Gastrocnemius medialis (tissue), 4 donors: ENCODE measurements around the gene EEF1A2. TPM values are rescaled to one million over a fixed set of nuclear protein-coding genes. Genes with fewer than 3 reads are reported as not detected.

Experiments used
- ATAC-seq, 2 donors: fragments of 150-250 bp; one replicate each; pipeline ENCODE4 v1.9.1; 2016
- DNase-seq, 2 donors: peaks; one replicate each; pipeline ENCODE4 v3.0.0-alpha.2; 2019
- H3K27ac ChIP-seq, 4 donors: fragments of 200-600 bp; sonication (generic); 1 replicate in 1 of 4; 2 replicates in 3 of 4; pipeline ENCODE4 v1.5.1; 2016 to 2018; ENCODE audit warnings: mild to moderate bottlenecking in 2 of 4, moderate library complexity in 1 of 4
- H3K27me3 ChIP-seq, 3 donors: fragments of 200-600 bp; sonication (generic) in 2 of 3; 1 replicate in 1 of 3; 2 replicates in 2 of 3; pipeline versions ENCODE4 v1.5.1 to v1.6.0; 2016 to 2019; ENCODE audit warnings: mild to moderate bottlenecking in 1 of 3, moderate library complexity in 1 of 3
- H3K36me3 ChIP-seq, 2 donors: fragments of 200-600 bp; sonication (generic) in 1 of 2; one replicate each; pipeline ENCODE4 v1.5.1; 2017 to 2018
- H3K4me1 ChIP-seq, 2 donors: fragments of 200-600 bp; sonication (generic) in 1 of 2; one replicate each; pipeline ENCODE4 v1.5.1; 2016 to 2017; ENCODE audit warnings: mild to moderate bottlenecking in 2 of 2
- H3K4me3 ChIP-seq, 4 donors: fragments of 200-600 bp; sonication (generic) in 3 of 4; 1 replicate in 1 of 4; 2 replicates in 3 of 4; pipeline ENCODE4 v1.5.1; 2016 to 2019; ENCODE audit warnings: mild to moderate bottlenecking in 2 of 4
- H3K9me3 ChIP-seq, 3 donors: fragments of 200-600 bp; sonication (generic) in 2 of 3; 1 replicate in 1 of 3; 2 replicates in 2 of 3; pipeline ENCODE4 v1.5.1; 2016 to 2019
- POLR2A ChIP-seq, 2 donors: fragments of 450-650 bp; IDR thresholded peaks; one replicate each; pipeline ENCODE4 v1.6.1; 2017; ENCODE audit warnings: antibody characterized with exemption in 2 of 2, mild to moderate bottlenecking in 2 of 2, moderate library complexity in 2 of 2
- in situ Hi-C, 4 donors: fragments of 200-750 bp; cut with MboI; loops; one replicate each; pipeline versions ENCODE4 v1.15.0 to v1.8.0; 2017; ENCODE audit warnings: low sequenced_read_pairs in 4 of 4
- intact Hi-C: fragments of 100-400 bp; cut with DNase I; formaldehyde crosslinking; loops from one replicate; pipeline ENCODE4 v1.15.1; 2023; ENCODE audit warnings: low total_unique reads
- total RNA-seq, 4 donors: library from RNA; depleted of rRNA; stranded (reverse); fragments of >200 nt; gene quantifications; one replicate each; pipeline versions ENCODE4 v1.1.0 to v1.2.3, GENCODE V29; 2016
- TF ChIP-seq, protein P1 (sequence below), 5 experiments: fragments of 450-650 bp in 3 of 5; fragments of 200-600 bp in 2 of 5; sonication (generic) in 2 of 5; IDR thresholded peaks in 4 of 5; conservative IDR thresholded peaks in 1 of 5; 1 replicate in 4 of 5; 2 replicates in 1 of 5; pipeline ENCODE4 v1.5.1; 2016 to 2019; ENCODE audit warnings: antibody characterized with exemption in 5 of 5, mild to moderate bottlenecking in 3 of 5, moderate library complexity in 3 of 5

EEF1A2 gene
- total RNA-seq, 4 donors from 2014 or later: 1,736 to 2,603 (median 2,395) TPM

- in situ Hi-C loops: loop anchor here in 1 of 4 donors (25.0 kb wide), 1 partner anchor 107 kb away; the partner anchor contains the start of gene GMEB2
- no peak for DNase-seq
Observed at GRCh38 chr20:63529861-63530787, 31.2 kb upstream of the EEF1A2 start.

DNA sequence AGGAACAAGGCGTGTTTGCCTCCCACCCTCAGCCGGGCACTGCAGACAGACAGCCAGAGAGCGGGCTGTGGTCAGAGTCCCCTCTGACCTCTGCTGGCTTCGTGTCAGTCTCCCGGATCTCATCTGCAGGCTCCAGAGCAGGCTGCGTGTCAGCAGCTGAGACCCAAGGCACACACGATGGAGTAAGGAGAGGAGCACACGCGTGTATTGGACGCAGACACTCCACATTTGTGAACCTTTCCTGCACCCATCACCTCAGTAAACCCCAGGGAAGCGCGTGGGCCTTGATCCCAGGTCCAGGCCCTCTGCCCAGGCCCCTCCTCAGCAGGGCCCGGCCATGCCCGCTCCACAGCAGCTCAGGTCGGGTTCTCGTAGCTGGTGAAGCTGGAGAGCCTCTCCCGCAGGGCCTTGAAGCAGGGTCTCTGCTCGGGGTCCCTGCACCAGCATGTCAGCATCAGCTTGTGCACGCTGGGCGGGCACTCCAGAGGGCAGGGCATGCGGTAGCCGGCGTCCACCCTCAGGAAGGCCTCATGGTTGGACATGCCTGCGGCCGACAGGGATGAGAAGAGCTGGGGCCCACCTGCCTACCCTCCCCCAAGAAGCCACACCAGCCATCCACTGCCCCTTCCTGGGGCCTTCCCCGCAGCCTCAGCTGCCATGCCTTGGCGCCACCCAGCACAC, 30.4 kb upstream of the EEF1A2 start:
- H3K27me3 ChIP-seq: peaks cover 23 to 35% (median 32%) of the 10 kb centered on the region in 3 donors
- TF ChIP-seq, protein P1, sequence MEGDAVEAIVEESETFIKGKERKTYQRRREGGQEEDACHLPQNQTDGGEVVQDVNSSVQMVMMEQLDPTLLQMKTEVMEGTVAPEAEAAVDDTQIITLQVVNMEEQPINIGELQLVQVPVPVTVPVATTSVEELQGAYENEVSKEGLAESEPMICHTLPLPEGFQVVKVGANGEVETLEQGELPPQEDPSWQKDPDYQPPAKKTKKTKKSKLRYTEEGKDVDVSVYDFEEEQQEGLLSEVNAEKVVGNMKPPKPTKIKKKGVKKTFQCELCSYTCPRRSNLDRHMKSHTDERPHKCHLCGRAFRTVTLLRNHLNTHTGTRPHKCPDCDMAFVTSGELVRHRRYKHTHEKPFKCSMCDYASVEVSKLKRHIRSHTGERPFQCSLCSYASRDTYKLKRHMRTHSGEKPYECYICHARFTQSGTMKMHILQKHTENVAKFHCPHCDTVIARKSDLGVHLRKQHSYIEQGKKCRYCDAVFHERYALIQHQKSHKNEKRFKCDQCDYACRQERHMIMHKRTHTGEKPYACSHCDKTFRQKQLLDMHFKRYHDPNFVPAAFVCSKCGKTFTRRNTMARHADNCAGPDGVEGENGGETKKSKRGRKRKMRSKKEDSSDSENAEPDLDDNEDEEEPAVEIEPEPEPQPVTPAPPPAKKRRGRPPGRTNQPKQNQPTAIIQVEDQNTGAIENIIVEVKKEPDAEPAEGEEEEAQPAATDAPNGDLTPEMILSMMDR (IDR thresholded peaks at IDR 0.05 in 4 of 5, conservative IDR thresholded peaks at IDR 0.05 in 1 of 5): no peak
- TF ChIP-seq POLR2A (IDR thresholded peaks at IDR 0.05): no peak
- DNase-seq (no peak), ATAC-seq (no peak)
- no peaks in the 10 kb centered on the region for H3K4me1 ChIP-seq
- H3K27ac ChIP-seq: no peak overlapping the region
- H3K4me3 ChIP-seq: no peak overlapping the region
- in situ Hi-C loops (loop anchor here in 1 of 4 donors (25.0 kb wide), 1 partner anchor 108 kb away; the partner anchor contains the start of gene GMEB2), intact Hi-C loops (no loop called here)
- H3K9me3 ChIP-seq: no peaks in the 10 kb centered on the region
- no peaks in the 10 kb centered on the region for H3K36me3 ChIP-seq

More at GRCh38 chr20:63529861-63530787, 31.2 kb upstream of the EEF1A2 start:
- intact Hi-C loops: no loop called here
- Histone ChIP-seq H3K27me3 (peaks cover 31 to 43% (median 38%) of the 10 kb centered on the region in 3 donors), H3K4me3 (no peak overlapping the region), H3K36me3 (no peaks in the 10 kb centered on the region), H3K9me3 (no peaks in the 10 kb centered on the region), H3K4me1 (no peaks in the 10 kb centered on the region), H3K27ac (no peak overlapping the region)
- no peak for TF ChIP-seq POLR2A (IDR thresholded peaks at IDR 0.05)
- TF ChIP-seq, protein P1 (IDR thresholded peaks at IDR 0.05 in 4 of 5, conservative IDR thresholded peaks at IDR 0.05 in 1 of 5): no peak
- no peak for ATAC-seq

- H3K36me3 ChIP-seq: no peaks in the 10 kb centered on the region
- peaks cover 6 to 17% (median 17%) of the 10 kb centered on the region in 3 donors for H3K27me3 ChIP-seq
- TF ChIP-seq, protein P1 (IDR thresholded peaks at IDR 0.05 in 4 of 5, conservative IDR thresholded peaks at IDR 0.05 in 1 of 5): no peak
- no peak for TF ChIP-seq POLR2A (IDR thresholded peaks at IDR 0.05)
- ATAC-seq (no peak), DNase-seq (no peak)
- in situ Hi-C loops (loop anchor here in 1 of 4 donors (25.0 kb wide), 1 partner anchor 110 kb away; the partner anchor contains the start of gene GMEB2), intact Hi-C loops (no loop called here)
- no peak overlapping the region for H3K4me3 ChIP-seq
- peaks cover under 1 to 5% of the 10 kb centered on the region in 2 donors for H3K4me1 ChIP-seq
- H3K9me3 ChIP-seq: no peaks in the 10 kb centered on the region
- no peak overlapping the region for H3K27ac ChIP-seq
Observed at GRCh38 chr20:63527184-63527583, 28.3 kb upstream of the EEF1A2 start.

DNA sequence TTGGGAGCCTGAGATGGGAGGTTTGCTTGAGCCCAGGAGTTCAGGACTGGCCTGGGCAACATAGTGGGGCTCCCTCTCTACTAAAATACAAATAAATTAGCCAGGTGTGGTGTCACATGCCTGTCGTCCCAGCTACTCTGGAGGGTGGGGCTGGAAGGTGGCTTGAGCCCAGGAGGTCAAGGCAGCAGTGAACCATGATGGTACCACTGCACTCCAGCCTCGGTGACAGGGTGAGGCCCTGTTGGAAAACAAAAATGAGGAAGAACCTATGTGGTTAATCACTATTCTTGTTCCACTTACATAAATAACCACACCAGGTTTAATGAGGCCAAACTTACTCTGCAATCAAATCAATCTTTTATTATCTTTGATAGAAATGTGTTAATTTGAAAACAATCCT, 27.1 kb upstream of the EEF1A2 start:
- no peak overlapping the region for H3K4me3 ChIP-seq
- no peak for ATAC-seq
- in situ Hi-C loops: loop anchor here in 1 of 4 donors (25.0 kb wide), 1 partner anchor 111 kb away; the partner anchor contains the start of gene GMEB2
- H3K4me1 ChIP-seq: peaks cover 8 to 16% of the 10 kb centered on the region in 2 donors
- DNase-seq: no peak
- H3K9me3 ChIP-seq: no peaks in the 10 kb centered on the region
- intact Hi-C loops: no loop called here
- no peaks in the 10 kb centered on the region for H3K36me3 ChIP-seq
- H3K27ac ChIP-seq: no peak overlapping the region
- H3K27me3 ChIP-seq: peaks cover 6 to 17% (median 12%) of the 10 kb centered on the region in 3 donors
- TF ChIP-seq, protein P1 (IDR thresholded peaks at IDR 0.05 in 4 of 5, conservative IDR thresholded peaks at IDR 0.05 in 1 of 5): no peak
- no peak for TF ChIP-seq POLR2A (IDR thresholded peaks at IDR 0.05)
